ENCODE measurements around the gene HPSE2.
"Not testable (repeated sequence)": the region's sequence is repeated elsewhere in the genome, so short reads cannot be mapped to it uniquely, and the experiment has no call there.

The HPSE2 gene

GRCh38 chr10:98536551-98536950, 699.1 kb downstream of the HPSE2 start:
- DNase-seq = no peak

- no peak for DNase-seq
Measured at GRCh38 chr10:98533746-98534445, 701.8 kb downstream of the HPSE2 start.

- no peak for DNase-seq
Measured at GRCh38 chr10:98533241-98533640, 702.4 kb downstream of the HPSE2 start.

GRCh38 chr10:98528805-98529183, 706.9 kb downstream of the HPSE2 start:
- no peak for DNase-seq

GRCh38 chr10:98528166-98528804, 707.4 kb downstream of the HPSE2 start:
- DNase-seq = no peak

GRCh38 chr10:98525969-98526368, 709.7 kb downstream of the HPSE2 start:
- DNase-seq = no peak

GRCh38 chr10:98524124-98524523, 711.5 kb downstream of the HPSE2 start:
- no peak for DNase-seq

- DNase-seq = no peak
Measured at GRCh38 chr10:98519841-98520240, 715.8 kb downstream of the HPSE2 start.

- no peak for DNase-seq
Measured at GRCh38 chr10:98517672-98518071, 718.0 kb downstream of the HPSE2 start.

- DNase-seq = no peak
Measured at GRCh38 chr10:98516352-98516751, 719.3 kb downstream of the HPSE2 start.

- no peak for DNase-seq
Measured at GRCh38 chr10:98513704-98514103, 721.9 kb downstream of the HPSE2 start.

GRCh38 chr10:98511876-98512275, 723.8 kb downstream of the HPSE2 start:
- no peak for DNase-seq

- no peak for DNase-seq
Measured at GRCh38 chr10:98510412-98510995, 725.1 kb downstream of the HPSE2 start.

- DNase-seq = no peak
Measured at GRCh38 chr10:98509745-98510144, 725.9 kb downstream of the HPSE2 start.

GRCh38 chr10:98502535-98502934, 733.1 kb downstream of the HPSE2 start:
- DNase-seq = not testable (repeated sequence)

GRCh38 chr10:98492763-98493162, 742.9 kb downstream of the HPSE2 start:
- DNase-seq = no peak

- no peak for DNase-seq
Measured at GRCh38 chr10:98489561-98490481, 745.8 kb downstream of the HPSE2 start.

- DNase-seq = no peak
Measured at GRCh38 chr10:98488669-98489430, 746.8 kb downstream of the HPSE2 start.

GRCh38 chr10:98487649-98488048, 748.0 kb downstream of the HPSE2 start:
- no peak for DNase-seq

- no peak for DNase-seq
Measured at GRCh38 chr10:98486421-98486820, 749.2 kb downstream of the HPSE2 start.

GRCh38 chr10:98485959-98486358, 749.7 kb downstream of the HPSE2 start:
- DNase-seq = no peak

GRCh38 chr10:98483658-98484057, 752.0 kb downstream of the HPSE2 start:
- no peak for DNase-seq

Data from cerebellar nuclear complex (tissue), 1 donor.